ENCODE results near the gene TMEM135.

- TF ChIP-seq POLR2AphosphoS5 (IDR thresholded peaks at IDR 0.05; ENCODE audit: low read depth, low read length) (no peak), CTCF (IDR thresholded peaks at IDR 0.05) (no peak), SIN3A (IDR thresholded peaks at IDR 0.05; ENCODE audit: borderline replicate concordance, insufficient read depth, low read depth, low read length) (no peak), REST (IDR thresholded peaks at IDR 0.05; ENCODE audit: insufficient read depth in 1 of 2, low read depth in 2 of 2, low read length in 1 of 2) (no peak), TCF7L2 (IDR thresholded peaks at IDR 0.05; ENCODE audit: low read depth, low read length) (no peak)
These were observed 4.2 kb upstream of the TMEM135 start for GRCh38 chr11:87033561-87033960.
